Activated CD8-positive, alpha-beta T cell treated with anti-CD3 and anti-CD28 coated beads, Interleukin-2, amount 10 ng/mL, durations not matched to agents 7 days and 5 days (primary cell): ENCODE measurements around the gene SHLD2. TPM values are rescaled to one million over a fixed set of nuclear protein-coding genes. Genes with fewer than 3 reads are reported as not detected.
"Not testable (repeated sequence)": the region's sequence is repeated elsewhere in the genome, so short reads cannot be mapped to it uniquely, and the experiment has no call there.

Source experiments
- ATAC-seq: fragments of 150-1000 bp; cut with Tn5 transposase; one replicate; pipeline ENCODE4 v1.10.0; 2021; ENCODE audit warnings: moderate library complexity
- CTCF ChIA-PET: fragments of 350-600 bp; sonication (Branson Sonifier 250); formaldehyde crosslinking; loops from one replicate; lab custom pipeline; 2021; ENCODE audit warnings: antibody characterized with exemption; lab: Charles Lee
- POLR2A ChIA-PET: fragments of 350-600 bp; sonication (Branson Sonifier 250); formaldehyde crosslinking; loops from one replicate; lab custom pipeline; 2021; ENCODE audit warnings: antibody characterized with exemption; lab: Charles Lee
- DNase-seq: peaks from one replicate; pipeline ENCODE4 v3.0.0-alpha.2; 2020
- H3K27ac Mint-ChIP-seq: one replicate; pipeline ENCODE4 v1.8.0; 2021; ENCODE audit warnings: mild to moderate bottlenecking, mixed read lengths
- H3K27me3 Mint-ChIP-seq: one replicate; pipeline ENCODE4 v1.8.0; 2021; ENCODE audit warnings: low read depth, mixed read lengths
- H3K36me3 Mint-ChIP-seq: one replicate; pipeline ENCODE4 v1.8.0; 2021; ENCODE audit warnings: low read depth, mixed read lengths
- H3K4me1 Mint-ChIP-seq: one replicate; pipeline ENCODE4 v1.8.0; 2021; ENCODE audit warnings: low read depth, mixed read lengths
- H3K4me3 Mint-ChIP-seq: one replicate; pipeline ENCODE4 v1.8.0; 2021; ENCODE audit warnings: mild to moderate bottlenecking, mixed read lengths
- H3K9me3 Mint-ChIP-seq: one replicate; pipeline ENCODE4 v1.8.0; 2022; ENCODE audit warnings: mixed read lengths; ENCODE audit not compliant: insufficient read depth
- total RNA-seq, 2 experiments: library from RNA; stranded (reverse); gene quantifications; one replicate each; pipeline ENCODE4 v1.2.3, GENCODE V29; 2021

Gene SHLD2
- total RNA-seq, 2 experiments from 2014 or later = 34.2 to 36.8 TPM

- DNase-seq, POLR2A ChIA-PET, H3K27ac Mint-ChIP-seq, H3K4me1 Mint-ChIP-seq, H3K9me3 Mint-ChIP-seq, H3K4me3 Mint-ChIP-seq, ATAC-seq, CTCF ChIA-PET, H3K27me3 Mint-ChIP-seq: not testable (repeated sequence)
- peaks cover 17% of the 10 kb centered on the region for H3K36me3 Mint-ChIP-seq
Measured at GRCh38 chr10:87119029-87119428, 24.0 kb downstream of the SHLD2 start.

DNA sequence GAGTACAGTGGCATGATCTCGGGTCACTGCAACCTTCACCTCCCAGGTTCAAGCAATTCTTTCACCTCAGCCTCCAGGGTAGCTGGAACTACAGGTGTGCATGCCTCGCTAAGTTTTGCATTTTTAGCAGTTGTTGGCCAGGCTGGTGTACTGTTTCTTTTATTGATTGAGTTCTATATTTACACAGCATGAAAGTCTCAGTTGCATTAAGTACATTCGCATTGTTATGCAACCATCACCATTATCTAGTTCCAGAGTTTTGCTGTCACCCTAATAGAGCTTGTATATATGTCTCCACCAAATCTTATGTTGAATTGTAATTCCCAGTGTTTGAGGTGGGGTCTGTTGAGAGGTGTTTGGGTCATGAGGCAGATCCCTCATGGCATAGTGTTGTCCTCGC, 28.3 kb downstream of the SHLD2 start:
- CTCF ChIA-PET, POLR2A ChIA-PET, H3K27ac Mint-ChIP-seq, ATAC-seq, H3K4me3 Mint-ChIP-seq, H3K9me3 Mint-ChIP-seq, H3K27me3 Mint-ChIP-seq, H3K4me1 Mint-ChIP-seq, DNase-seq: not testable (repeated sequence)
- H3K36me3 Mint-ChIP-seq = peaks cover 13% of the 10 kb centered on the region

GRCh38 chr10:87127048-87127447, 32.0 kb downstream of the SHLD2 start:
- H3K4me3 Mint-ChIP-seq, H3K9me3 Mint-ChIP-seq, H3K27ac Mint-ChIP-seq, CTCF ChIA-PET, H3K4me1 Mint-ChIP-seq, H3K27me3 Mint-ChIP-seq, POLR2A ChIA-PET, DNase-seq, ATAC-seq: not testable (repeated sequence)
- peaks cover 19% of the 10 kb centered on the region for H3K36me3 Mint-ChIP-seq

GRCh38 chr10:87127607-87128156, 32.7 kb downstream of the SHLD2 start:
- H3K4me3 Mint-ChIP-seq, H3K27ac Mint-ChIP-seq, H3K9me3 Mint-ChIP-seq, POLR2A ChIA-PET, CTCF ChIA-PET, H3K4me1 Mint-ChIP-seq, ATAC-seq, H3K27me3 Mint-ChIP-seq, DNase-seq: not testable (repeated sequence)
- peaks cover 18% of the 10 kb centered on the region for H3K36me3 Mint-ChIP-seq

DNA sequence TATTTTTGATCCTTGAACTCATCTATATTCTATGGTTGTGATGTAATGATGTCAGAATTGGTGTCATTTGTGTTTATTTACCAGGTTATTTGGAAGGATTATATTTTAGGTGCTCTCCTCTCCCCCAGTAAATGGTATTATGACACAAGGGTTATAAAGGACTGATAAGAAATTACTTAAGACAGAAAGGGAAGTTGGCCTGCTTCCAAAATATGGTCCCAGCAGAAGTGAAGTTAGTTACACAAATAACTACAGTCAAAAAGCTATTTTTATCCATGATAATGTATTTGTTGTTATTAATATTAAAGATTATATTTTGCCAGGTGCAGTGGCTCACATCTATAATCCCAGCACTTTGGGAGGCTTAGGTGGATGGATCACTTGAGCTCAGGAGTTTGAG, 37.2 kb downstream of the SHLD2 start:
- ATAC-seq, POLR2A ChIA-PET, DNase-seq, H3K27ac Mint-ChIP-seq, H3K9me3 Mint-ChIP-seq, H3K4me1 Mint-ChIP-seq, H3K4me3 Mint-ChIP-seq, CTCF ChIA-PET, H3K27me3 Mint-ChIP-seq: not testable (repeated sequence)
- peaks cover 36% of the 10 kb centered on the region for H3K36me3 Mint-ChIP-seq

- H3K36me3 Mint-ChIP-seq = peaks cover 37% of the 10 kb centered on the region
- POLR2A ChIA-PET, ATAC-seq, H3K4me1 Mint-ChIP-seq, H3K27ac Mint-ChIP-seq, DNase-seq, H3K9me3 Mint-ChIP-seq, H3K4me3 Mint-ChIP-seq, CTCF ChIA-PET, H3K27me3 Mint-ChIP-seq: not testable (repeated sequence)
Measured at GRCh38 chr10:87133936-87134335, 38.9 kb downstream of the SHLD2 start.

GRCh38 chr10:87134440-87134839, 39.4 kb downstream of the SHLD2 start:
- ATAC-seq, H3K9me3 Mint-ChIP-seq, H3K4me3 Mint-ChIP-seq, H3K27ac Mint-ChIP-seq, DNase-seq, H3K27me3 Mint-ChIP-seq, CTCF ChIA-PET, H3K4me1 Mint-ChIP-seq, POLR2A ChIA-PET: not testable (repeated sequence)
- H3K36me3 Mint-ChIP-seq = peaks cover 36% of the 10 kb centered on the region

- H3K27ac Mint-ChIP-seq, CTCF ChIA-PET, DNase-seq, H3K27me3 Mint-ChIP-seq, H3K4me3 Mint-ChIP-seq, H3K9me3 Mint-ChIP-seq, H3K4me1 Mint-ChIP-seq, POLR2A ChIA-PET, ATAC-seq: not testable (repeated sequence)
- H3K36me3 Mint-ChIP-seq = peaks cover 27% of the 10 kb centered on the region
Measured at GRCh38 chr10:87137478-87137877, 42.5 kb downstream of the SHLD2 start.

DNA sequence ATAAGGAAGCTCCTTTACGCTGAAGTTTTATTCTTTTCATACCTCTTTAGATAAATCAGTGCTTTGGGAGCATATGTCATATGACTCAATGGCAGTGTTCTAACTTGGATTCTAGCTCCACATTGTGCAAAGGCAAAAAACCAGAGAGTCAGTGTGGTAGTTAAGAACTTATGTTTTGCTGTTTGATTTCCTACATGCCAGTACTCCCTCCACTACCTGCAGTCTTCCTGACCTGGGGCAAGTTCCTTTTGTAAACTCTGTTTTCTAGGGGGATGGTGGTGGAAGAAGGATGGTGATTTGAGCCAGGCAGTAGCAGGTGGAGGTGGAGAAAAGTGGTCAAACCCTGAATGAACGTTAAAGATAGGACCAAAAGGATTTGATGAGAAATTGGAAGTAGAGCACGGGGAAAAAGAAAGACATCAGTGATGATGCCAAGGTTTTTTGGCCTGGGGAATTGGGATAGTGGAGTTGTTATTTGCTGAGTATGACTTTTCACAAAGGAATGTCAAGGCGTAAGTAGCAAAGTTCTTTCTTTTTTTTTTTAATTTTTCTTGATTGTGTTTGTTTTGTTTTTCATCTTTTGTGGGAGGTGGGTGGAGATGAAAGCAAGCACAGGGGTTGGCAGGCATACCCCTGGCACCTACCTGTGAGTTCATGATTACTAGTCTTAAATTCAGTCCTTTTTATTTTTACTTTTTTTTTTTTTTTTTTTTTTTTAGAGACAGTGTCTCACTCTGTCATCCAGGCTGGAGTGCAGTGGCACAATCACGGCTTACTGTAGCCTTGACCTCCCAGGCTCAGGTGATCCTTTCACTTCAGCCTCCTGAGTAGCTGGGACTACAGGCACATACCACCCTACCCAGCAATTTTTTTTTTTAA, 47.5 kb downstream of the SHLD2 start:
- H3K4me1 Mint-ChIP-seq, H3K9me3 Mint-ChIP-seq, DNase-seq, POLR2A ChIA-PET, H3K27me3 Mint-ChIP-seq, ATAC-seq, H3K4me3 Mint-ChIP-seq, H3K27ac Mint-ChIP-seq, CTCF ChIA-PET, H3K36me3 Mint-ChIP-seq: not testable (repeated sequence)

GRCh38 chr10:87143109-87143418, 48.1 kb downstream of the SHLD2 start:
- not testable (repeated sequence) for H3K4me1 Mint-ChIP-seq

DNA sequence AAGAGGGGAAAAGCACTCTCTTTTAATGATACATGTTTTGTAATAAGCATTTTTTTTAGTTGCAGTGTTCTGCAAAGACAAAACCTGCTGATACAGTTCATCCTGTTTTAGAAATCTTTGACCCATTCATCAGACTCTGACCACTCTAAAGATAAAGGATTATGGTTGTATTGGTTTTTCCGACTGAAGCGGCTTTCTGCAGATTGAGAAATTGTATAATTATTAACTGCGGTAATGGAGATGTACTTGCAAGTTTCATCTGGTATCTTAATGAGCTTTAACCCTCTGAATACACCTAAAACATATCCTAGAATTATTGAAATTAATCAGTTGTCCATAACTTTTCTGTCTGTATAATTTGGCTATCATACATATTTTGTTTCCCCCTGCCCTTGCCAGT, 50.6 kb downstream of the SHLD2 start:
- H3K27me3 Mint-ChIP-seq, DNase-seq, ATAC-seq, POLR2A ChIA-PET, H3K9me3 Mint-ChIP-seq, H3K4me1 Mint-ChIP-seq, H3K36me3 Mint-ChIP-seq, H3K4me3 Mint-ChIP-seq, H3K27ac Mint-ChIP-seq, CTCF ChIA-PET: not testable (repeated sequence)

More at GRCh38 chr10:87143109-87143418, 48.1 kb downstream of the SHLD2 start:
- H3K9me3 Mint-ChIP-seq, POLR2A ChIA-PET, H3K36me3 Mint-ChIP-seq, H3K27ac Mint-ChIP-seq, DNase-seq, H3K27me3 Mint-ChIP-seq, ATAC-seq, H3K4me3 Mint-ChIP-seq, CTCF ChIA-PET: not testable (repeated sequence)

DNA sequence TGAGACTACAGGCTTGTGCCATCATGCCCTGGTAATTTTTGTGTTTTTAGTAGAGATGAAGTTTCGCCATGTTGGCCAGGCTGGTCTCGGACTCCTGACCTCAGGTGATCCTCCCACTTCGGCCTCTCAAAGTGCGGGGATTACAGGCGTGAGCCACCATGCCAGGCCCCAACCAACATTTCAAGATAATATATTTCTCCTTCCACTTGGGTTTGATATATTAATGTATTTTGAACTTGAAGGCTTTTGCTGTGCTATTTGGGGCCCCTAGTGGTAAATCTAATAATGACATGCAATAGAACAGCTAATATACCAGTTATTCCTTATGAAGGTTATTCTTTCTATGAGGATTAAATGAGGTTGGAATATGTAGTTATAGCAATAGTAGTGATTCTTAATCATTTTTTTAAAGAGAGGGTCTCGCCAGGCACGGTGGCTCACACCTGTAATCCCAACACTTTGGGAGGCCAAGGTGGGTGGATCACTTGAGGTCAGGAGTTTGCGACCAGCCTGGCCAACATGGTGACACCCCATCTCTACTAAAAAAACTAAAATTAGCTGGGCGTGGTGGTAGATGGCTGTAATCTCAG, 54.1 kb downstream of the SHLD2 start:
- DNase-seq, CTCF ChIA-PET, POLR2A ChIA-PET, H3K4me3 Mint-ChIP-seq, H3K36me3 Mint-ChIP-seq, H3K9me3 Mint-ChIP-seq, H3K4me1 Mint-ChIP-seq, ATAC-seq, H3K27me3 Mint-ChIP-seq, H3K27ac Mint-ChIP-seq: not testable (repeated sequence)
